T-helper 2 cell treated with Interferon-gamma antibody and Interleukin-4, amounts not matched to agents 100 ng/mL and 5 ng/mL, for 36 hours (primary cell): ENCODE results near the gene RBFOX2. TPM values are rescaled to one million over a fixed set of nuclear protein-coding genes. Genes with fewer than 3 reads are reported as not detected.

Experiments used
- intact Hi-C: fragments of 100-400 bp; cut with micrococcal nuclease; formaldehyde crosslinking; loops from one replicate; pipeline ENCODE4 v1.15.1; 2023
- total RNA-seq: library from RNA; stranded (reverse); gene quantifications from 2 replicates; pipeline ENCODE4 v1.2.3, GENCODE V29; 2022

RBFOX2 gene
- total RNA-seq, 1 donor from 2014 or later = 0.98 TPM

DNA sequence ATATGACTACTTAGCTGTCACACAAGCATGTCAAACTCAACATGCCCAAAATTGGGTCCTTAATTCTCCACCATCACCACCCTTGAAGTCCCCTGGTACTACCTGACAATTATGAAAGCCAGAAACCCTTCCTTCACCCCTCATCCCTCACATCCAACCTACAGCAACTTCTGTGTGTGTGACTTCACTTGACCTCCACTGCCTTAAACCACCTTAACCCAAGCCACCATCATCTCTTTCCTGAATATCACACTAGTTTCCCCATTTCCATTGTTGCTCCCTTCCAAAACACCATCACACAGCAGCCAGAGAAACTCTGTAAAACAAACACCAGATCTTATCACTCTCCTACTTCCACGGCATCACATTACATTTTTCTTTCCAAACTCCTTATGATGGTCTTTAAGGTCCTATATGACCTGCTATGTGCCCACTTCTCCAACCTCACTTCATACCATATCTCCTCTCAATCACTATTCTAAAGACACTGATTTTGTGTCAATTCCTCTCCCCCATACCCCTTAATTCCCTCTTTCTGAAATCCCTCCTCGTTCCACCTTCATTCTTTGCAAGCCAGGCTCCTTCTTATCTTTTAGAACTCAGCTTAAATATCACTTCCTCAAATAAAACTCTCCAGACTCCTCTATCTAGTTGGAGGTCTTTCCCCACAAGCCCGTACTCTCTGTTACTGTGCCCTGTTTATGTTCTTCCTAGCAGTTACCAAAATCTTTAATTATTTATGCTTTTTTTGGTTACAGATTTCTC lies 124.9 kb downstream of the RBFOX2 start:
- intact Hi-C loops = no loop called here

GRCh38 chr22:35900483-35901168 lies 128.0 kb downstream of the RBFOX2 start:
- intact Hi-C loops = no loop called here

DNA sequence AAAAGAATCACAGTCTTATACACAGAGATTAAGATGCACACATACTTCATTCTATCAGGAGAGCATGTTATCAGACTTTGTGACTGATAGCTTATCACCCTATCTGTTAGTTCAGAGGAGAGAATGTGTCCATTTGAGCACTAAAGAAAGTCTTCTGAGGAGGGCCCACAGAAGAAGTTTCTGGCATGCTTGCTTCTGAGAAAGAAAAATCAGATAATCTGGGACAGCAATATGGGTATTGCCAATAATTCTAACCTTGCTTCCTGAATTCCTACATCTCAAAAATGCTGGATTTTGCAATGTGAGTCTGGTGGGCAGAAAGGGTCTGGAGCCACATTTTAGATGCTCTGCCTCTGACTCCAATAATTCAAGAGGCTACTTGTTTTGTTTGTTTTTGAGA lies 128.9 kb downstream of the RBFOX2 start:
- intact Hi-C loops = no loop called here

DNA sequence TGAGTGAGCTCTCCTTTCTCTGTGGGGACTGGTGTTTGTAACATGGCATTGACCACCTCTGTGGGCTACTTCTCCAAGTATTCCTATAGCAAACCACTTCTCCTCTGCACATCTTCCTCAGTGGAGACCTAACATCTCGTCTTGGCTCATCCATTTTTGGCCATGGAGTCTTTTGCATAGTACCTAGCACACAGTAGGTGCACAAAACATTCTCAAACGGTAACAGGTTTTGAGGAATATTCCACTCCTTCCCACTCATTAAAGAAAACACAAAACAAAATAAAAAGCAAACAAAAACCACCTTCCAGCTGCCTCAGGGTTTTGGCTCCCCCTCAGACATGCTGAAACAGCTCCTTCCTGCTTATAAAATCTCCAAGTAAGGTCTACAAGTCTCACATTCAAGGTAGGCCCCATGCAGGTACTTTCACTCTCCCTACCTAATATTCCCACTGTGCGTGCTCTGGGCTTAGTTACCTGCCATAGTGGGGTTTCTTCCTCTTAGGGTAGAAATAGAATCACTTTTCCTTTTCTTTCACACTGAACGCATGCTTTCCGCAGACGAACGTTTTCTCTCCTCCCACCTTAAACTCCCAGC lies 132.4 kb downstream of the RBFOX2 start:
- intact Hi-C loops = no loop called here

- intact Hi-C loops = no loop called here
Observed at GRCh38 chr22:35894937-35895708, 133.5 kb downstream of the RBFOX2 start.

- intact Hi-C loops = no loop called here
Observed at GRCh38 chr22:35894464-35894878, 134.2 kb downstream of the RBFOX2 start.

- intact Hi-C loops = no loop called here
Observed at GRCh38 chr22:35893698-35894097, 134.9 kb downstream of the RBFOX2 start.

DNA sequence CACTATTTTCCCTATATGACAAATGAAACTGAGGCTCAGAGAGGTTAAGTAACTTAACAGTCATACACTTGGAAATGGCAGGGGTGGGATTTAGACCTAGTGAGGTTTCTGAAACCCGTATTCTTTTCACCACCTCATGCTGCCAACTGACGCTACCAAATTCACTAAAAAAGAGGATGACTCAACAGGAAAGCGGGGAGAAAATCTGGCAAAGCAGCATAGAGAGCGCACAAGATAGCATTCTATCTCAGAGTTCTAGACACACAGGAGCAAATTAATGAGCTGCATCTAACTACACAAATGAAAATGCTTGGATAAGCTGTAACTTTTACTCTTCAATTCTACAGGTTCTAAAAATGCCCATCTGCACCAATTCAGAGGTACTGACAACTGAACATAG lies 136.4 kb downstream of the RBFOX2 start:
- intact Hi-C loops = no loop called here

DNA sequence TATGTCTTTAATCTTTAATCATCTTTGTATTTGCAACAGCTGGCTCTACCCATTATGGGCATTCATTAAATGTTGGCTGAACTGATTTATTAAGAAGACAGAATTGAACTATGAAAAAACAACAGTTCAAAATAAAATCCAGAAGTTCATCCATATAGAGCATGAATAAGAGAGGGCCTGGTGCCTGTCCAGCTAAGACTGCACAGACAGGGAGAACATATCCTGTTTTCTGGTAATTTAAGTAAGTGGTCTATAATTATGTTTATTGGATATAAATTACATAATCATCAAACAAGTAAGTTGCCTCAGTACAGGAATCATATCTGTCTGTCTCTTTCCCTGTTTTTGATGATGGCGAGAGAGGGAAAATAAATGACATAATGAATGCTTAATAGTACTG lies 137.2 kb downstream of the RBFOX2 start:
- intact Hi-C loops = no loop called here

DNA sequence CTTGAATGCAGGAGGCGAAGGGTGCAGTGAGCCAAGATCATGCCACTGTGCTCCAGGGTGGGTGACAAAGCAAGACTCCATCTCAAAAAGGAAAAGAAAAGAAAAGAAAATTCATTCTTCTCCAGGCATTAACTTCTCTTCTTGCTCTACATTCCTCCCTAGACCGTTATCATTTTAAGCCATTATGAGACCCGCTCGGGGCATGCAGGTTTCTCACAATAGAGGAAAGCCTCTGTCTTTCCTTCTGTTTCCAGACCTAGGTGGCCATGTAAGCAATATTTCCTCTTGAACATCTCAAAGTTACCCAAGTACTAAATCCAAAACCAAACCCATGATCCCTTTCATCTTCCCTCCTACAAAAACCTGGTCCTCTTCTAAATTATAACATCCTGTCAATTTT lies 139.6 kb downstream of the RBFOX2 start:
- intact Hi-C loops = no loop called here

GRCh38 chr22:35888181-35888870 lies 140.3 kb downstream of the RBFOX2 start:
- intact Hi-C loops = no loop called here

GRCh38 chr22:35887296-35887875 lies 141.2 kb downstream of the RBFOX2 start:
- intact Hi-C loops = no loop called here

DNA sequence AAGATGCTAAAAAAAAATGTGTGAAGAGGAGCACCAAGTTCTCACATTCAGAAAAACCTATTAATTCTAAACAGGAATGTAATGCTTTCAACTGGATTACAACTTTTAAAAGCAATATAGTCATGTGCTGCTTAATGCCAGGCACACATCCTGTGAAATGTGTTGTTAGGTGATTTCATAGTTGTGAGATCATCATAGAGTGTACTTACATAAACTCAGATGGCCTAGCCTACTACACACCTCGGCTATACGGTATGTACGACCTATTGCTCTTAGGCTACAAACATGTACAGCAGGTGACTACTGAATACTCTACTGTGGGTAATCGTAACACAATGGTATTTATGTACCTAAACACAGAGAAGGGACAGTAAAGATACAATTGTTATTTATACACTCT lies 142.3 kb downstream of the RBFOX2 start:
- intact Hi-C loops = no loop called here

- intact Hi-C loops = no loop called here
Observed at GRCh38 chr22:35884529-35884928, 144.1 kb downstream of the RBFOX2 start.

- intact Hi-C loops = no loop called here
Observed at GRCh38 chr22:35883031-35883620, 145.5 kb downstream of the RBFOX2 start.

- intact Hi-C loops = no loop called here
Observed at GRCh38 chr22:35882211-35883030, 146.2 kb downstream of the RBFOX2 start.

GRCh38 chr22:35879351-35879750 lies 149.3 kb downstream of the RBFOX2 start:
- intact Hi-C loops = no loop called here

DNA sequence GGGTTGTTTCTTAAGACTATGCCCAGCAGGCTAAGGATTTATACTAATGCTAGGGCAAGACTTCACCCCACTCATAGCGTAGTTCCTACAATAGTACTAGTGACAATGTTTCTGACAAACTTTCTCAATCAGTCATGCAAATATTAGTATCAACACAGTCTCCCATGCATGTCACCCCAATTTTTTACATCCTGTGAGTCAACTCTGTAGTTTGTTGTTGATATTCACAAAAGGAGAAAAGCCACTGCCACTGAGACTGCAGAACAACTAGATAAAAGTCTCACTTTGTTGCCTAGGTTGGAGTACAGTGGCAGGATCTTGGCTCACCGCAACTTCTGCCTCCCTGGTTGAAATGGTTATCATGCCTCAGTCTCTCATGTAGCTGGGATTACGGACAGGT lies 155.2 kb downstream of the RBFOX2 start:
- intact Hi-C loops = no loop called here

DNA sequence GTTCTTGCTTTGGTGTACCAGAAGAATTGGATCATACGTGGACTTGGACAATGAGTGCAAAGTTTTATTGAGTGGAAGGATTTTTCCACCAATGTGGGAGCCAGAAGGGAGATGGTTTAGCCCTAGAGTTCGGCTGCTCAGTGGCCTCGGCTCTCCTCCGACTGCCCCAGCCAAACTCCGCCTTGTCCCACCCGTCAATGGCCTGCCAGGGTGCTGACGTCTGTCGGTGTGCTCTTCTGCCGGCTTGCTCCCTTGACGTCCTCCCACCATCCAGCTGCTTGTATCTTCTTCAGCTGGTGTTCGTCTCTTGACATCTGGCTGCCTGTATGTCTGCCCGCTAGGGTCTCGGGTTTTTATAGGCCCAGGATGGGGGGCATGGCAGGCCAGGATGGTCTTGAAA lies 156.2 kb downstream of the RBFOX2 start:
- intact Hi-C loops = no loop called here
